DMS79 treated with DMSO at 0.1 percent for 48 hours (cell line): ENCODE measurements around the gene KRTAP3-1.

Experiments used
- DNase-seq: peaks from one replicate; lab custom pipeline; 2025; lab: John Stamatoyannopoulos, UW

Gene KRTAP3-1

DNA sequence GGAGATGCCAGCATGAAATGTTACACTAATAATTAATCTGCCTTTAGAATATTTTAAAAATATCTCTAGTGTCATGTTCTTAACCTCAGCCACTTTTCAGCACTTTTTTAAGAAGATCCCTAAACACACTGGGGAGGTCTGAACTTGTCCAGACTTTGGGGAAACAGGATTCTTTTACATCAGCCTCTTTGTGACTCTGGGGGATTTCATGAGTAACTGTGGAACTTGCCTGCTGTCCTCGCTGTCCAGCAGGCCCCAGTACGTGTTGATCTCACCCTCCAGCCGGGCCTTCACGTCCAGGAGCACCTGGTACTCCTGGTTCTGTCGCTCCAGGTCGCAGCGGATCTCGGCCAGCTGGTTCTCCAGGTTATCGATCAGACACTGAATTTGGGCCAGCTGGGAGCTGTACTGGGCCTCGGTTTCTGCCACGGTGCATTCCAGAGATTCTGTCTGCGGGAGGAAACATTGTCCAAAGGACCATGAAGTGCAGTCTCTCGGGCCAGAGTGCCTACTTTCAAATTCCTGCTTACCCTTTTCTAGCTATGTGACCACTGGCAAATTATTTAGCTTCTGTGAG, 30.3 kb downstream of the KRTAP3-1 start:
- DNase-seq, result no peak

- DNase-seq, result no peak
These were observed 33.4 kb downstream of the KRTAP3-1 start for GRCh38 chr17:40975516-40975915.

- no peak for DNase-seq
These were observed 34.6 kb downstream of the KRTAP3-1 start for GRCh38 chr17:40974366-40974765.

GRCh38 chr17:40967582-40967981, 41.3 kb downstream of the KRTAP3-1 start:
- DNase-seq, result no peak

DNA sequence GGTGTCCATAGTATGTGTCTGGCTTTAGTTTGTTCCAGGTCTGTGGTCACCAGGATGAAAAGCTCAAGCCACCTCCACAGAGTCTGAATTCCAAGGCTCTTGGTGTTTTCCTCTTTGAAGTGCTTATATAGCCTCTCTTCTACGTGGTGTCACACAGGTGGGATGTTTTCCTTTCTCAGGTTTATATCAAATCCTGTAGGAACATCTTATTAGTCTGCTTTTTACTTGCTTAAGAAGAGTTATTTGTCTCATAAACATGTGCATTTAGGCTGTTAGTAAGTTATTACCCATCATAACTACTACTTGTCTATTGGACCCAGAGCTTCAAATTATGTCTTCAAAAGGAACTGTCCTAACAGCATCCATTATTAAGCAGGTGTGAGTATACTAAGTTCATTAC, 42.1 kb downstream of the KRTAP3-1 start, which contains the start of gene KRT39:
TSS of gene KRT39 (minus strand) at position 101 of the 400 bp plus-strand sequence. CDS start at position 9, 92 bp downstream.
- DNase-seq, result no peak

GRCh38 chr17:40963838-40964237, 45.1 kb downstream of the KRTAP3-1 start:
- no peak for DNase-seq

DNA sequence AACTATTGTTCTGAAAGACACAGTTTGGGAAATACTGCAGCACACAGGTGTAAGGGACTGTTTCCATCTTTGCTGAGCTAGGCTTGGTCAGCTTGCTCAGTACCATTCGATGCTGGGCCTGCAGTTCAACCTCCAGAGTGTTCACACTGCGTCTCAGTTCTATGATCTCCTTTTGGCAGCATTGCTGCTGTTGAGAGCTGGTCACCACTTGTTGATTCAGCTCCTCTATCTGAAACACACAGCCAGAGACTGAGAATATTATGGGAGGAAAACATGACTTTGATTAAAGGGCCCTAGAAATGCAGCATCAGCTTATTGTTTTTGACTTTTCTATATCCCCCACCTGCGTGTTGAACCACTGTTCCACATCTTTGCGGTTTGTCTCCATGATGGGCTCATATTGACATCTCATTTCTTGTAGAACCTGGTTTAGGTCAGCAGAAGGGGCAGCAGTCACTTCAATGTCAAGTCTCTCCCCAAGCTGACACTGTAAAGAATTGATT, 46.8 kb downstream of the KRTAP3-1 start:
- DNase-seq, result no peak

DNA sequence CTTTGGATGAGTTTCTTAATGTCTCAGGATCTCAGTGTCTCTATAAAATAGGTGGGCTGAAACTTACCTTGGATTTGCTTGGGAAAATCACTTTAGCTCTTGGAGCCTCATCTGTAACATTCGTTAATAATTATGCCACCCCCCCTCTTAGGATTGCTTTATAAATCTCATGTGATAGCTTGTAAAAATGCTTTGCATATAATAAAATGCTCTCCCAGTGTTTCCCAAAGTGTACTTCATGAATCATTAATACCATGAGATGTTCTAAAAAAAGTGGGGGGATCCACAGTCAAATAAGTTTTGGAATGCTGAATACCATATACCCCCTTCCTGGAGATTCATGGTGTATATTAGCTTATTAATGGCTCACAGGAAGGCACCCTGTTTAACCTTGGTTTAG, 47.3 kb downstream of the KRTAP3-1 start:
- DNase-seq, result no peak

DNA sequence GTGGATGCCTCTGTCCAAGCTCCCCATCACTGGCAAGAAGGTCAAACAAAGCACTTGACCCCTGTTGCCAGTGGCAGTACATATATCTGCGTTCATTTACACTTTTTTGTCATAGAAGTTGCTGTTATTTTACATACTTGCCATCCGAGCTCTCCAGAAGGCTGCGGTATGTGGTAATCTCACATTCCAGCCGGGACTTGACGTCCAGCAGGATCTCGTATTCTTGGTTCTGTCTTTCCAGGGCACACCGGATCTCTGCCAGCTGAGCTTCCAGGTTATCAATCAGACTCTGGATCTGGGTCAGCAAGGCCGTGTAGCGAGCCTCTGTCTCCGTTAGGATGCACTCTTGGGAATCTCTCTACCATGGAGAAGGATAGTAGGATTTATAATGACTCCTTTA, 48.8 kb downstream of the KRTAP3-1 start:
- DNase-seq, result no peak
